Measurements from ENCODE around the gene CAST. TPM values are rescaled to one million over a fixed set of nuclear protein-coding genes. Genes with fewer than 3 reads are reported as not detected.

Gene CAST
- total RNA-seq, 1 experiment from 2014 or later: 191 TPM

- no peak for DNase-seq (ENCODE audit: low read depth)
Observed at GRCh38 chr5:96745025-96745424, 82.8 kb downstream of the CAST start.

- no peak for DNase-seq (ENCODE audit: low read depth)
Observed at GRCh38 chr5:96745844-96746531, 83.8 kb downstream of the CAST start.

GRCh38 chr5:96747720-96748119 is 85.5 kb downstream of the CAST start:
- no peak for DNase-seq (ENCODE audit: low read depth)

GRCh38 chr5:96750110-96750822 is 88.1 kb downstream of the CAST start:
- DNase-seq (ENCODE audit: low read depth): no peak

GRCh38 chr5:96751203-96752169 is 89.3 kb downstream of the CAST start:
- no peak for DNase-seq (ENCODE audit: low read depth)

GRCh38 chr5:96752341-96753016 is 90.3 kb downstream of the CAST start:
- peak; percentile 61 for DNase-seq (ENCODE audit: low read depth)

- no peak for DNase-seq (ENCODE audit: low read depth)
Observed at GRCh38 chr5:96753017-96753397, 90.8 kb downstream of the CAST start.

GRCh38 chr5:96753848-96754247 is 91.7 kb downstream of the CAST start:
- DNase-seq (ENCODE audit: low read depth): no peak

- no peak for DNase-seq (ENCODE audit: low read depth)
Observed at GRCh38 chr5:96755851-96756250, 93.7 kb downstream of the CAST start.

GRCh38 chr5:96756985-96757384 is 94.8 kb downstream of the CAST start:
- no peak for DNase-seq (ENCODE audit: low read depth)

- peak; percentile 90 for DNase-seq (ENCODE audit: low read depth)
Observed at GRCh38 chr5:96758621-96759020, 96.4 kb downstream of the CAST start.

GRCh38 chr5:96761618-96762017 is 99.4 kb downstream of the CAST start:
- DNase-seq (ENCODE audit: low read depth): peak; percentile 20

GRCh38 chr5:96763026-96763425 is 100.8 kb downstream of the CAST start:
- no peak for DNase-seq (ENCODE audit: low read depth)

GRCh38 chr5:96765043-96765442 is 102.9 kb downstream of the CAST start:
- DNase-seq (ENCODE audit: low read depth): no peak

GRCh38 chr5:96768708-96769251 is 106.6 kb downstream of the CAST start:
- no peak for DNase-seq (ENCODE audit: low read depth)

GRCh38 chr5:96771395-96771794 is 109.2 kb downstream of the CAST start:
- no peak for DNase-seq (ENCODE audit: low read depth)

GRCh38 chr5:96772111-96772510 is 109.9 kb downstream of the CAST start:
- DNase-seq (ENCODE audit: low read depth): no peak

GRCh38 chr5:96772542-96772941 is 110.4 kb downstream of the CAST start:
- DNase-seq (ENCODE audit: low read depth): no peak

- no peak for DNase-seq (ENCODE audit: low read depth)
Observed at GRCh38 chr5:96775050-96775449, 112.9 kb downstream of the CAST start.

- no peak for DNase-seq (ENCODE audit: low read depth)
Observed at GRCh38 chr5:96775689-96776088, 113.5 kb downstream of the CAST start.

GRCh38 chr5:96776621-96777020 is 114.4 kb downstream of the CAST start:
- DNase-seq (ENCODE audit: low read depth): no peak
